CD14-positive monocyte (primary cell): ENCODE results near the gene ICAM3. TPM values are rescaled to one million over a fixed set of nuclear protein-coding genes. Genes with fewer than 3 reads are reported as not detected.

ENCODE experiments used
- DNase-seq, 3 donors: peaks; one replicate each; pipeline ENCODE4 v3.0.0-alpha.2; 2011 to 2022
- H2AFZ ChIP-seq: 2 replicates; pipeline ENCODE4 v1.6.0; 2012; ENCODE audit warnings: mild to moderate bottlenecking, low read depth, low read length, inconsistent platforms; ENCODE audit not compliant: insufficient read depth, poor library complexity, severe bottlenecking
- H3K27ac ChIP-seq, 2 donors: 1 replicate in 1 of 2; 2 replicates in 1 of 2; pipeline ENCODE4 v1.5.1; 2012 to 2013; ENCODE audit warnings: low read length in 2 of 2, control low read depth in 1 of 2, inconsistent platforms in 1 of 2, low read depth in 1 of 2, mild to moderate bottlenecking in 1 of 2
- H3K27me3 ChIP-seq, 2 donors: one replicate each; pipeline versions ENCODE4 v1.6.0 to v1.6.1; 2011 to 2013; ENCODE audit warnings: low read length in 2 of 2; ENCODE audit not compliant: control insufficient read depth in 2 of 2, insufficient read depth in 2 of 2
- H3K36me3 ChIP-seq, 2 donors: replicated peaks in 1 of 2; 1 replicate in 1 of 2; 2 replicates in 1 of 2; pipeline versions ENCODE4 v1.5.1 to v1.6.1; 2012 to 2013; ENCODE audit warnings: low read length in 2 of 2, control low read depth in 1 of 2, inconsistent platforms in 1 of 2, mild to moderate bottlenecking in 1 of 2; ENCODE audit not compliant: insufficient read depth in 2 of 2, control insufficient read depth in 1 of 2
- H3K4me1 ChIP-seq, 2 donors: 1 replicate in 1 of 2; 2 replicates in 1 of 2; pipeline versions ENCODE4 v1.5.1 to v1.6.1; 2012 to 2013; ENCODE audit warnings: low read length in 2 of 2, control low read depth in 1 of 2, inconsistent platforms in 1 of 2, mild to moderate bottlenecking in 1 of 2, moderate library complexity in 1 of 2; ENCODE audit not compliant: insufficient read depth in 2 of 2, control insufficient read depth in 1 of 2
- H3K4me2 ChIP-seq: replicated peaks from 2 replicates; pipeline ENCODE3; 2012; ENCODE audit warnings: low read length, moderate library complexity, mild to moderate bottlenecking; ENCODE audit not compliant: poor library complexity, severe bottlenecking; ENCODE audit errors: extremely low read depth
- H3K4me3 ChIP-seq, 3 experiments: fragments of 200-600 bp in 1 of 3; sonication (generic) in 1 of 3; replicated peaks in 1 of 3; 1 replicate in 2 of 3; 2 replicates in 1 of 3; pipeline ENCODE4 v1.5.1; 2011 to 2013; ENCODE audit warnings: low read length in 3 of 3, mild to moderate bottlenecking in 3 of 3, control low read depth in 2 of 3, low read depth in 2 of 3, inconsistent platforms in 1 of 3, moderate library complexity in 1 of 3
- H3K79me2 ChIP-seq: 2 replicates; pipeline ENCODE4 v1.6.0; 2012; ENCODE audit warnings: mild to moderate bottlenecking, control low read depth, inconsistent platforms, low read length, moderate library complexity; ENCODE audit not compliant: insufficient read depth
- H3K9ac ChIP-seq: 2 replicates; pipeline ENCODE4 v1.6.0; 2017; ENCODE audit warnings: low read length, mild to moderate bottlenecking; ENCODE audit not compliant: insufficient read depth, poor library complexity, severe bottlenecking
- H3K9me3 ChIP-seq, 2 donors: replicated peaks in 1 of 2; 1 replicate in 1 of 2; 2 replicates in 1 of 2; pipeline versions ENCODE4 v1.5.1 to v1.6.1; 2012 to 2013; ENCODE audit warnings: low read length in 2 of 2, control low read depth in 1 of 2; ENCODE audit not compliant: control insufficient read depth in 1 of 2, insufficient read depth in 1 of 2
- H4K20me1 ChIP-seq: 2 replicates; pipeline ENCODE4 v1.6.0; 2012; ENCODE audit warnings: mild to moderate bottlenecking, low read length, control low read depth, moderate library complexity; ENCODE audit not compliant: insufficient read depth
- H3K27ac Mint-ChIP-seq, 7 donors: one replicate each; pipeline ENCODE4 v1.8.0; 2020; ENCODE audit warnings: mild to moderate bottlenecking in 7 of 7, mixed read lengths in 7 of 7, moderate library complexity in 6 of 7, inconsistent platforms in 2 of 7
- H3K27me3 Mint-ChIP-seq, 3 donors: one replicate each; pipeline ENCODE4 v1.8.0; 2021 to 2022; ENCODE audit warnings: low read depth in 3 of 3, mild to moderate bottlenecking in 3 of 3, mixed read lengths in 3 of 3, moderate library complexity in 3 of 3, inconsistent platforms in 1 of 3
- H3K36me3 Mint-ChIP-seq, 2 donors: one replicate each; pipeline ENCODE4 v1.8.0; 2020; ENCODE audit warnings: mixed read lengths in 2 of 2, inconsistent platforms in 1 of 2, mild to moderate bottlenecking in 1 of 2
- H3K4me1 Mint-ChIP-seq: one replicate; pipeline ENCODE4 v1.8.0; 2020; ENCODE audit warnings: mild to moderate bottlenecking, mixed read lengths
- H3K4me3 Mint-ChIP-seq, 2 donors: one replicate each; pipeline ENCODE4 v1.8.0; 2020; ENCODE audit warnings: mild to moderate bottlenecking in 2 of 2, mixed read lengths in 2 of 2, moderate library complexity in 1 of 2
- H3K9me3 Mint-ChIP-seq, 7 donors: one replicate each; pipeline ENCODE4 v1.8.0; 2020 to 2022; ENCODE audit warnings: mixed read lengths in 7 of 7, mild to moderate bottlenecking in 6 of 7, moderate library complexity in 6 of 7, inconsistent platforms in 2 of 7
- WGBS: methylation state at CpG from one replicate; pipeline ENCODE4 v1.1.5; 2013; ENCODE audit warnings: missing lambda C conversion rate; ENCODE audit not compliant: insufficient coverage; 5-methylcytosine and 5-hydroxymethylcytosine counted together
- intact Hi-C, 2 donors: fragments of 100-400 bp; cut with micrococcal nuclease; formaldehyde crosslinking; loops; one replicate each; pipeline versions ENCODE4 v1.15.0 to v1.15.1; 2023
- polyA plus RNA-seq, 3 donors: library from polyadenylated mRNA; depleted of rRNA in 1 of 3; unstranded in 2 of 3; stranded (reverse) in 1 of 3; fragments of 300-500 nt in 2 of 3; fragments of >200 nt in 1 of 3; fragmentation: Illumina TruSeq in 2 of 3; gene quantifications; 1 replicate in 2 of 3; 2 replicates in 1 of 3; pipeline ENCODE4 v1.2.3, GENCODE V29; 2012 to 2021
- TF ChIP-seq, protein P1 (sequence below): fragments of 200-600 bp; IDR thresholded peaks from one replicate; pipeline ENCODE4 v1.8.0; 2022; ENCODE audit warnings: antibody characterized with exemption, mild to moderate bottlenecking

The ICAM3 gene
- polyA plus RNA-seq, 3 donors = 189 to 234 (median 198) TPM

DNA sequence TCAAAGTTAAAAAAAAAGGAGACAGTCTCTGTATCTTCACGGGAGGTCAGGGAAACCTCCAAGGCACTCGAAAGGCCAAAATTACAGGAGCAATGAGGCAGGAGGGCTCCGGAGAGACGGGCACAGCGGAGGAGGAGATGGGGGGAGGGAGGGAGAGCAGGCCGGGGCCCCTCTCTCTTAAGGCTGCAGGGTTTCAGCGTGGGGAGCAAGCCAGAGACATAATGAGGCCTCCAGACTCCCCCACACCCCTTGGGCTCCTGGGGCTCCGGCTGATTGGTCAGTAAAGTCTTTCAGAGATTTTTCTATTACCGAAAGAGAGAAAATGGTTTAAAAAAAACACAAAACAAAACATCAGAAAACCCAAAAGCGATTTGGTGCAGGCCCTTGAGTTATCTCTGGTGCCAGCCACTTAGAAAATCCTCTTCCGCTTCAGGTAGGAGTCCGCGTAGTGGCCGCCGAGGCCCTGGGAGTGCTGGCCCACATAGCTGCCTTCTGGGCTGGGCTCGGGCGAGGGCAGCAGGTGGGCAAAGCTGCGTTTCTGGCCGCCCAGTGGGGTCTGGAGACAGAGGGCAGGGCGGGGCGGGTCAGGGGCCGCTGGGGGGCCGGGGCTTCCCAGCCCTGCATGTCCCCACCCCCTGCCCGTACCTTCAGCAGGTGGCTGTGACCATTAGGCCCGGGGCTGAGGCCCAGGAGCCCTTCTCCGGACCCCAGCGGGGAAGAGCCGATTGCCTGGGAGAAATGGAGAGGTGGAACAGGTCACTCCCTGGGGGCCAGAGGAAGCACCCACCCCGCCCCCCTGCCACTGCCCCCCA lies 22.2 kb downstream of the ICAM3 start:
- 93% methylated on average over 24 of the region's 29 CpGs for WGBS
- peaks cover 0 to 1% (median 0%) of the 10 kb centered on the region in 7 donors for H3K9me3 Mint-ChIP-seq
- peaks cover 2 to 5% (median 5%) of the 10 kb centered on the region in 3 donors for H3K27me3 Mint-ChIP-seq
- Histone ChIP-seq H3K4me2 (no peak overlapping the region), H2AFZ (no peak overlapping the region), H3K36me3 (peaks cover 53 to 60% of the 10 kb centered on the region in 2 donors), H3K27ac (no peak overlapping the region), H3K79me2 (no peaks in the 10 kb centered on the region), H3K4me1 (peaks cover 7 to 15% of the 10 kb centered on the region in 2 donors), H3K9ac (no peak overlapping the region), H3K9me3 (no peaks in the 10 kb centered on the region), H4K20me1 (peaks cover 10% of the 10 kb centered on the region), H3K4me3 (no peak overlapping the region), H3K27me3 (no peaks in the 10 kb centered on the region)
- peak overlapping the region in 4 of 7 donors; percentile 40 to 62 (median 42) for H3K27ac Mint-ChIP-seq
- intact Hi-C loops = no loop called here
- DNase-seq = no peak
- TF ChIP-seq, protein P1, sequence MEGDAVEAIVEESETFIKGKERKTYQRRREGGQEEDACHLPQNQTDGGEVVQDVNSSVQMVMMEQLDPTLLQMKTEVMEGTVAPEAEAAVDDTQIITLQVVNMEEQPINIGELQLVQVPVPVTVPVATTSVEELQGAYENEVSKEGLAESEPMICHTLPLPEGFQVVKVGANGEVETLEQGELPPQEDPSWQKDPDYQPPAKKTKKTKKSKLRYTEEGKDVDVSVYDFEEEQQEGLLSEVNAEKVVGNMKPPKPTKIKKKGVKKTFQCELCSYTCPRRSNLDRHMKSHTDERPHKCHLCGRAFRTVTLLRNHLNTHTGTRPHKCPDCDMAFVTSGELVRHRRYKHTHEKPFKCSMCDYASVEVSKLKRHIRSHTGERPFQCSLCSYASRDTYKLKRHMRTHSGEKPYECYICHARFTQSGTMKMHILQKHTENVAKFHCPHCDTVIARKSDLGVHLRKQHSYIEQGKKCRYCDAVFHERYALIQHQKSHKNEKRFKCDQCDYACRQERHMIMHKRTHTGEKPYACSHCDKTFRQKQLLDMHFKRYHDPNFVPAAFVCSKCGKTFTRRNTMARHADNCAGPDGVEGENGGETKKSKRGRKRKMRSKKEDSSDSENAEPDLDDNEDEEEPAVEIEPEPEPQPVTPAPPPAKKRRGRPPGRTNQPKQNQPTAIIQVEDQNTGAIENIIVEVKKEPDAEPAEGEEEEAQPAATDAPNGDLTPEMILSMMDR = no peak
- H3K36me3 Mint-ChIP-seq = peaks cover 33 to 56% of the 10 kb centered on the region in 2 donors
- H3K4me3 Mint-ChIP-seq = no peak overlapping the region
- H3K4me1 Mint-ChIP-seq = peaks cover 11% of the 10 kb centered on the region

DNA sequence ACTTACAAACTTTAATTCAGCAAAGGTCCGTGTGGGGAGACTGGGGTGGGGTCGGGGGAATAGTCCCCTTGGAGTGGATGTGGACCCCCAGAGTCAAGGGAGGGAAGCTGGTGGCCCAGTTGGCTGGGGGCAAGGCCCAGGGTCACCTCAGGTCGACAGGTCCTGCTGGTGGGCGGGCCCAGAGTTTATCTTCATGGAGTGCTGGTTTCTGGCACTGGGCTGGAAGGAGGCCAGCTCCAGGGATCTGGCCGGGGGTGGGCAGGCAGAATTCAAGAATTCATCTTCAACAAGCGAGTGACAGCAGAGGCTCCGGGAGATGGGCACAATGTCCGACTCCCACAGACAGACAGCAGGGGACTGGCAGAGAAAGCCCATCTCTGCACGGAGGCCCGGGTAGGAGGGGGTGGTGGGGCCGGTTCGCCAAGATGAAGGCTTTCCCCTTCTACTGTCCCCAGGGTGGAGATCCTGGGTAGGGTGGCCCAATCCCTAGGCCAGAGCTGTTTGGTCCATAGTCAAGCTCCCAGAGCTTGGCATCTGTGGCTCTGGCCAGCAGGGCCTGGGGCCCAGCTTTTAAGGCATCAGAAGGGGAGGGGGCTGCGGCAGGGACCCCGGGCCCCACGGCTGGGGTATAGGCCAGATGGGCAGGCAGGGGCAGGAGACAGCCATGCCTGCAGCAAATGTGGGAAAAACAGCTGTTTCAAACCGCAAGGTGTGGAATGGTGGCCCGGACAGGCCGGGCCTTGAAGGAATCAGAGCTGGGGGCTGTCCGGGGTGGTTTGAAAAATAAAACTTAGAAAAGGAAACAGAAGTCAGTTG lies 23.0 kb downstream of the ICAM3 start:
- H2AFZ ChIP-seq = no peak overlapping the region
- peaks cover 0 to 1% (median 0%) of the 10 kb centered on the region in 7 donors for H3K9me3 Mint-ChIP-seq

More for the DNA sequence above, 23.0 kb downstream of the ICAM3 start:
- Mint-ChIP-seq H3K27ac (peak overlapping the region in 6 of 7 donors; percentile 10 to 83 (median 72)), H3K4me3 (no peak overlapping the region), H3K27me3 (peaks cover 2 to 5% (median 4%) of the 10 kb centered on the region in 3 donors), H3K4me1 (peaks cover 11% of the 10 kb centered on the region), H3K36me3 (peaks cover 26 to 48% of the 10 kb centered on the region in 2 donors)
- Histone ChIP-seq H3K79me2 (no peaks in the 10 kb centered on the region), H3K4me1 (peaks cover 7 to 15% of the 10 kb centered on the region in 2 donors), H3K9ac (no peak overlapping the region), H3K4me3 (no peak overlapping the region), H3K4me2 (peak overlapping the region; percentile 87), H4K20me1 (peaks cover 7% of the 10 kb centered on the region), H3K36me3 (peaks cover 45 to 52% of the 10 kb centered on the region in 2 donors), H3K27ac (peak overlapping the region in 1 of 2 donors; percentile 0), H3K27me3 (no peaks in the 10 kb centered on the region), H3K9me3 (no peaks in the 10 kb centered on the region)
- TF ChIP-seq, protein P1 = no peak
- DNase-seq = no peak
- intact Hi-C loops = no loop called here
- WGBS = 84% methylated on average over 12 of the region's 19 CpGs
